Astrocyte (in vitro differentiated cells and primary cell): ENCODE measurements around the gene H1-8.

Experiments used
- CTCF ChIP-seq: IDR thresholded peaks from 2 replicates; pipeline ENCODE4 v1.5.1; 2011; ENCODE audit warnings: low read depth, mild to moderate bottlenecking, inconsistent platforms, low read length, moderate library complexity; ENCODE audit not compliant: insufficient read depth
- EZH2 ChIP-seq: IDR thresholded peaks from 2 replicates; pipeline ENCODE4 v1.6.1; 2012; ENCODE audit warnings: mild to moderate bottlenecking, low read length, inconsistent platforms; ENCODE audit not compliant: insufficient read depth

- no peak for TF ChIP-seq CTCF
- TF ChIP-seq EZH2 = no peak
Measured at GRCh38 chr3:129600348-129600747, 57.4 kb downstream of the H1-8 start.
